Heart left ventricle (tissue), 16 donors: ENCODE data around the gene GNA14. TPM values are rescaled to one million over a fixed set of nuclear protein-coding genes. Genes with fewer than 3 reads are reported as not detected.

Source experiments
- ATAC-seq, 4 donors: fragments of 200-7000 bp; cut with Tn5 transposase; one replicate each; pipeline ENCODE4 v1.9.1; 2020 to 2022; ENCODE audit warnings: moderate library complexity in 4 of 4, mild to moderate bottlenecking in 3 of 4, moderate number of reproducible peaks in 1 of 4
- DNase-seq, 5 donors: peaks; one replicate each; pipeline ENCODE4 v3.0.0-alpha.2; 2020
- H3K27ac ChIP-seq, 12 donors: fragments of 200-600 bp; sonication (generic) in 4 of 12; one replicate each; pipeline versions ENCODE4 v1.5.0 to v1.8.0; 2016 to 2022; ENCODE audit warnings: mild to moderate bottlenecking in 2 of 12
- H3K27me3 ChIP-seq, 9 donors: fragments of 200-600 bp; sonication (generic) in 2 of 9; one replicate each; pipeline versions ENCODE4 v1.5.1 to v1.8.0; 2016 to 2022; ENCODE audit warnings: mild to moderate bottlenecking in 3 of 9
- H3K36me3 ChIP-seq, 9 donors: fragments of 200-600 bp; sonication (generic) in 2 of 9; one replicate each; pipeline versions ENCODE4 v1.5.0 to v1.8.0; 2018 to 2022; ENCODE audit warnings: mild to moderate bottlenecking in 2 of 9
- H3K4me1 ChIP-seq, 12 donors: fragments of 200-600 bp; sonication (generic) in 4 of 12; one replicate each; pipeline versions ENCODE4 v1.5.0 to v1.8.0; 2016 to 2022; ENCODE audit warnings: mild to moderate bottlenecking in 3 of 12
- H3K4me3 ChIP-seq, 12 donors: fragments of 200-600 bp; sonication (generic) in 4 of 12; one replicate each; pipeline versions ENCODE4 v1.5.0 to v1.8.0; 2017 to 2022; ENCODE audit warnings: mild to moderate bottlenecking in 9 of 12, moderate library complexity in 4 of 12
- H3K9me3 ChIP-seq, 12 donors: fragments of 200-600 bp; sonication (generic) in 4 of 12; one replicate each; pipeline versions ENCODE4 v1.5.0 to v1.8.0; 2016 to 2022; ENCODE audit warnings: mild to moderate bottlenecking in 1 of 12
- POLR2A ChIP-seq, 2 donors: fragments of 450-650 bp; IDR thresholded peaks; one replicate each; pipeline ENCODE4 v1.6.1; 2017; ENCODE audit warnings: antibody characterized with exemption in 2 of 2, mild to moderate bottlenecking in 2 of 2, moderate library complexity in 2 of 2
- WGBS, 4 donors: extraction: QIAGEN DNeasy Blood & Tissue Kit in 2 of 4; methylation state at CpG; one replicate each; pipeline versions ENCODE4 v1.1.5 to v1.1.7; 2013 to 2018; 5-methylcytosine and 5-hydroxymethylcytosine counted together
- intact Hi-C, 10 donors: fragments of 100-400 bp; cut with DNase I; formaldehyde crosslinking; loops; one replicate each; pipeline versions ENCODE4 v1.11.1 to v1.14.2; 2022
- polyA plus RNA-seq, 2 donors: library from polyadenylated mRNA; stranded (reverse); fragments of 200-250 nt; gene quantifications; one replicate each; pipeline ENCODE4 v1.2.3, GENCODE V29; 2013
- total RNA-seq, 9 donors: library from RNA; depleted of rRNA in 2 of 9; stranded (reverse); fragments of >200 nt in 2 of 9; fragmentation: NEBNext Ultra II Directional in 3 of 9; extraction: Animal tissue kit (Norgen Biotek cat#: 25700) in 3 of 9; gene quantifications; one replicate each; pipeline versions ENCODE4 v1.1.0 to v1.2.4, GENCODE V29; 2016 to 2023
- TF ChIP-seq, protein P1 (sequence below), 12 donors: fragments of 200-600 bp; sonication (generic) in 4 of 12; IDR thresholded peaks; one replicate each; pipeline versions ENCODE4 v1.5.0 to v1.8.0; 2018 to 2022; ENCODE audit warnings: antibody characterized with exemption in 12 of 12, mild to moderate bottlenecking in 5 of 12
- donor health status: ischemic (EF 13 %, LVEDD 7.1; RV severe dilation, severe dysfunction).
- donor health status: healthy with polysubstance abuse.
- donor health status: DM: no; HTN: yes; CAD: no.
- donor health status: DM: no; HTN: no; CAD: no.
- donor health status: ischemic (EF 25% LVEDD 6.9; RV normal size, moderate dysfunction).
- donor health status: ischemic (EF 25% LVEDD 5.7; RV mildly dilated, moderate dysfunction).
- donor health status: healthy.
- donor health status: DM: yes; HTN: yes; CAD: no.
- donor health status: ischemic (EF 35%, LVEDD 5.7; RV mildly dilated, moderate dysfunction).
- donor health status: nonischemic (EF 11% LVEDD 7.7; RV severe dilation, severe dysfunction).
- donor health status: DM: yes; HTN: yes; CAD: no.
- donor health status: PGD.
- donor health status: ischemic (EF 29% LVEDD 5.4; RV normal size, mild dysfunction).
- donor health status: nonischemic (EF 23%, LVEDD 6.1; RV moderate dilation, normal function).

The GNA14 gene
- total and polyA plus RNA-seq, 11 donors, result 0.38 to 6.5 (median 1.3) TPM

GRCh38 chr9:77435688-77436087 lies 212.4 kb downstream of the GNA14 start:
- Histone ChIP-seq H3K27me3 (no peaks in the 10 kb centered on the region), H3K4me1 (peaks cover 0 to 11% (median 0%) of the 10 kb centered on the region in 12 donors), H3K27ac (no peak overlapping the region), H3K36me3 (no peaks in the 10 kb centered on the region), H3K4me3 (no peak overlapping the region), H3K9me3 (no peaks in the 10 kb centered on the region)
- no peak for TF ChIP-seq POLR2A (IDR thresholded peaks at IDR 0.05)
- TF ChIP-seq, protein P1, sequence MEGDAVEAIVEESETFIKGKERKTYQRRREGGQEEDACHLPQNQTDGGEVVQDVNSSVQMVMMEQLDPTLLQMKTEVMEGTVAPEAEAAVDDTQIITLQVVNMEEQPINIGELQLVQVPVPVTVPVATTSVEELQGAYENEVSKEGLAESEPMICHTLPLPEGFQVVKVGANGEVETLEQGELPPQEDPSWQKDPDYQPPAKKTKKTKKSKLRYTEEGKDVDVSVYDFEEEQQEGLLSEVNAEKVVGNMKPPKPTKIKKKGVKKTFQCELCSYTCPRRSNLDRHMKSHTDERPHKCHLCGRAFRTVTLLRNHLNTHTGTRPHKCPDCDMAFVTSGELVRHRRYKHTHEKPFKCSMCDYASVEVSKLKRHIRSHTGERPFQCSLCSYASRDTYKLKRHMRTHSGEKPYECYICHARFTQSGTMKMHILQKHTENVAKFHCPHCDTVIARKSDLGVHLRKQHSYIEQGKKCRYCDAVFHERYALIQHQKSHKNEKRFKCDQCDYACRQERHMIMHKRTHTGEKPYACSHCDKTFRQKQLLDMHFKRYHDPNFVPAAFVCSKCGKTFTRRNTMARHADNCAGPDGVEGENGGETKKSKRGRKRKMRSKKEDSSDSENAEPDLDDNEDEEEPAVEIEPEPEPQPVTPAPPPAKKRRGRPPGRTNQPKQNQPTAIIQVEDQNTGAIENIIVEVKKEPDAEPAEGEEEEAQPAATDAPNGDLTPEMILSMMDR (IDR thresholded peaks at IDR 0.05), result no peak
- DNase-seq (peak in 1 of 5 donors; percentile 40), ATAC-seq (peak in 2 of 4 donors; percentile 33 to 71)
- intact Hi-C loops, result loop anchor here in 5 of 10 donors (10.0 kb wide), 2 partner anchors 399 to 599 kb away; partner anchors contain the start of gene GNAQ (in 5 of the 5)
- 66 to 76% (median 72%) methylated on average over 3 of the region's 3 CpGs for WGBS, 4 donors

GRCh38 chr9:77435277-77435676 lies 212.8 kb downstream of the GNA14 start:
- DNase-seq (no peak), ATAC-seq (peak in 1 of 4 donors; percentile 69)
- Histone ChIP-seq H3K4me3 (no peak overlapping the region), H3K36me3 (no peaks in the 10 kb centered on the region), H3K9me3 (no peaks in the 10 kb centered on the region), H3K27me3 (no peaks in the 10 kb centered on the region), H3K27ac (no peak overlapping the region), H3K4me1 (peaks cover 0 to 10% (median 0%) of the 10 kb centered on the region in 12 donors)
- intact Hi-C loops, result loop anchor here in 5 of 10 donors (10.0 kb wide), 2 partner anchors 400 to 600 kb away; partner anchors contain the start of gene GNAQ (in 5 of the 5)
- TF ChIP-seq, protein P1 (IDR thresholded peaks at IDR 0.05), result no peak
- TF ChIP-seq POLR2A (IDR thresholded peaks at IDR 0.05), result no peak
- 80 to 90% (median 87%) methylated on average over 4 of the region's 4 CpGs for WGBS, 4 donors

GRCh38 chr9:77433675-77434445 lies 214.3 kb downstream of the GNA14 start:
- DNase-seq, result peak; percentile 45 to 74 (median 52)

More at GRCh38 chr9:77433675-77434445, 214.3 kb downstream of the GNA14 start:
- Histone ChIP-seq H3K27me3 (no peaks in the 10 kb centered on the region), H3K27ac (no peak overlapping the region), H3K9me3 (no peaks in the 10 kb centered on the region), H3K36me3 (no peaks in the 10 kb centered on the region), H3K4me1 (peaks cover 0 to 5% (median 0%) of the 10 kb centered on the region in 12 donors), H3K4me3 (no peak overlapping the region)
- TF ChIP-seq POLR2A (IDR thresholded peaks at IDR 0.05), result no peak
- TF ChIP-seq, protein P1 (IDR thresholded peaks at IDR 0.05), result peak; percentile 84 to 98 (median 92)
- intact Hi-C loops, result loop anchor here in 8 of 10 donors (2.0 to 10.0 kb wide), 5 partner anchors 317 to 603 kb away; partner anchors contain the start of gene GNAQ (in 5 of the 8)
- peak; percentile 68 to 89 (median 82) for ATAC-seq
- WGBS, 4 donors, result 54 to 63% (median 58%) methylated on average over 21 of the region's 21 CpGs
